K562 (cell line): ENCODE data around the gene JUN. TPM values are rescaled to one million over a fixed set of nuclear protein-coding genes. Genes with fewer than 3 reads are reported as not detected.
A peak's percentile ranks its signal among the peaks of the same experiment; 100 is the strongest.

Experiments used
- ELF1 ChIP-seq: fragments of 200-800 bp; sonication (Bioruptor generic); IDR thresholded peaks from 2 replicates; pipeline ENCODE4 v1.6.1; 2016; ENCODE audit warnings: missing genetic modification characterization, missing compliant biosample characterization
- GABPB2 ChIP-seq: fragments of 250-450 bp; sonication (Bioruptor Pico); conservative IDR thresholded peaks from 2 replicates; pipeline ENCODE4 v1.5.1; 2021; ENCODE audit warnings: mild to moderate bottlenecking
- PCBP1 ChIP-seq: fragments of 200-400 bp; formaldehyde crosslinking; IDR thresholded peaks from 2 replicates; pipeline ENCODE4 v1.6.1; 2018; ENCODE audit warnings: mild to moderate bottlenecking, low read depth, low read length; ENCODE audit not compliant: poor library complexity, severe bottlenecking
- RBBP5 ChIP-seq: fragments of 200-600 bp; sonication (generic); IDR thresholded peaks from 2 replicates; pipeline ENCODE4 v1.6.1; 2012; ENCODE audit warnings: borderline replicate concordance, mild to moderate bottlenecking, low read length, control low read depth, inconsistent platforms; ENCODE audit not compliant: insufficient read depth, poor library complexity, severe bottlenecking
- RBM25 ChIP-seq: fragments of 200-400 bp; formaldehyde crosslinking; IDR thresholded peaks from 2 replicates; pipeline ENCODE4 v1.6.1; 2018; ENCODE audit warnings: low read length, low read depth, moderate library complexity; ENCODE audit not compliant: severe bottlenecking
- RHOXF2B ChIP-seq: fragments of 250-450 bp; sonication (Bioruptor Pico); conservative IDR thresholded peaks from 2 replicates; pipeline ENCODE4 v1.5.1; 2021
- SAFB ChIP-seq: fragments of 200-400 bp; formaldehyde crosslinking; IDR thresholded peaks from 2 replicates; pipeline ENCODE4 v1.6.1; 2017; ENCODE audit warnings: low read depth, low read length, borderline replicate concordance
- SMARCB1 ChIP-seq: IDR thresholded peaks from 2 replicates; pipeline ENCODE4 v1.6.1; 2011; ENCODE audit warnings: improper control_type of control experiment, low read depth; ENCODE audit not compliant: insufficient read length
- SREBF1 ChIP-seq: fragments of 150-350 bp; IDR thresholded peaks from 2 replicates; pipeline ENCODE4 v1.6.1; 2014; ENCODE audit warnings: antibody characterized with exemption, low read depth, low read length, borderline replicate concordance
- ZKSCAN1 ChIP-seq: fragments of 150-350 bp; IDR thresholded peaks from 2 replicates; pipeline ENCODE4 v1.6.1; 2016; ENCODE audit warnings: low read depth, low read length
- ZNF282 ChIP-seq: sonication (generic); formaldehyde crosslinking; IDR thresholded peaks from 2 replicates; pipeline ENCODE4 v1.8.1; 2023; ENCODE audit warnings: missing genetic modification reagents
- ZNF311 ChIP-seq: fragments of 250-450 bp; sonication (Bioruptor Pico); IDR thresholded peaks from 2 replicates; pipeline ENCODE4 v1.4.0; 2020; ENCODE audit warnings: mild to moderate bottlenecking, moderate library complexity
- ZNF384 ChIP-seq: IDR thresholded peaks from 2 replicates; pipeline ENCODE4 v1.6.1; 2012; ENCODE audit warnings: low read depth, low read length, improper control_type of control experiment
- ZNF77 ChIP-seq: fragments of 250-450 bp; sonication (Bioruptor Pico); IDR thresholded peaks from 2 replicates; pipeline ENCODE4 v1.5.0; 2020
- polyA plus RNA-seq, 8 experiments: library from polyadenylated mRNA; depleted of rRNA in 4 of 8; stranded (reverse) in 5 of 8; unstranded in 3 of 8; fragments of >200 nt; fragmentation: Nextera tagmentation in 2 of 8; fragmentation: Illumina TruSeq in 1 of 8; extraction: Ambion mirVana in 2 of 8; extraction: Trizol in 1 of 8; gene quantifications; 2 replicates each; pipeline versions ENCODE4 v1.2.1 to v1.2.3, GENCODE V29; 2011 to 2014; ENCODE audit warnings: inconsistent platforms in 1 of 8, missing spikeins in 1 of 8
- total RNA-seq, 7 experiments: library from RNA; depleted of rRNA in 6 of 7; stranded (reverse); fragments of >200 nt in 6 of 7; fragmentation: Illumina TruSeq in 2 of 7; extraction: Trizol in 2 of 7; gene quantifications; 2 replicates each; pipeline versions ENCODE4 v1.2.1 to v1.2.3, GENCODE V29; 2011 to 2021; ENCODE audit warnings: low replicate concordance in 1 of 7
- TF ChIP-seq, protein P1 (sequence below): fragments of 450-650 bp; IDR thresholded peaks from 2 replicates; pipeline ENCODE4 v1.6.1; 2016; ENCODE audit warnings: low read depth, mild to moderate bottlenecking, moderate library complexity
- TF ChIP-seq, protein P2 (sequence below): fragments of 200-800 bp; sonication (Bioruptor generic); IDR thresholded peaks from 2 replicates; pipeline ENCODE4 v1.6.1; 2016; ENCODE audit warnings: missing genetic modification characterization, missing compliant biosample characterization
- TF ChIP-seq, protein P3 (sequence below): fragments of 450-650 bp; IDR thresholded peaks from 2 replicates; pipeline ENCODE4 v1.6.1; 2016
- TF ChIP-seq, protein P4 (sequence below), 2 experiments: IDR thresholded peaks; 2 replicates each; pipeline ENCODE4 v1.6.1; 2011; ENCODE audit warnings: borderline replicate concordance in 1 of 2, control low read depth in 1 of 2, low read depth in 1 of 2, low read length in 1 of 2, mild to moderate bottlenecking in 1 of 2, mixed read lengths in 1 of 2, moderate library complexity in 1 of 2; ENCODE audit not compliant: insufficient read depth in 1 of 2, insufficient read length in 1 of 2, poor library complexity in 1 of 2, severe bottlenecking in 1 of 2; ENCODE audit errors: extremely low read depth in 1 of 2

JUN gene
- total and polyA plus RNA-seq, 9 of the 15 experiments (the other 6 are each of a cell fraction or from before 2014, with no cell fraction given) = 0.32 to 23.4 (median 4.0) TPM

DNA sequence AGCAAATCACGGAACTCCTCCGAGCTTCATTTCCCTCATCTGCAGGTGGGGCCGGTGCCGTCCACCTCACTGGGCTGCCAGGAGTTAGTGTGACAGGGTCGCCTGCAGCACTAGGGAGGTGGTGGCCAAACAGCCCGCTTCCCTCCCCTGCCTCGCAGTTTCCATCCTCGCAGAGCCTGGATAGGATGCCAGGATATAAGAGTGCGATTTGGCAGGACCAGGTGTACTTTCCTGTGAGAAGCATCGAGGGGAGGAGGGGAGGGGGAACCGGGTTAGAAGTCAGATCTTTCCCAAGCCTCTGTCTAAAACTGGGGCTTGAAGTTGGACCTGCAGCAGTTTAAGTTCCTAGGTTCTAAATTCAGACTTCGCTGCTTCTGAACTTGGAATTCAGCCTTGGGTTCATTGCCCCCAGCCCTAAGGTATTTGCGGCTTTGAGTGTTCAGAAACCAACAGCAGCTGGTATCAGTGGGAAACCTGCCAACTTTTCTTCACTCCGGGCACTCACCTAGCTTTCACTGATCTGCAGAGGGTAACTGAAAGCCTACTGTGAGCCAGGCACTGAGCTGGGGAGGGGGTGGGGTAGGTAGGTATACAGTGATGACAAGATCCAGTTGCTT, 1.7 kb upstream of the JUN start (continued):
- no peak for TF ChIP-seq ZNF311 (CRISPR knock-in tag)
- no peak for TF ChIP-seq GABPB2 (CRISPR knock-in tag)
- TF ChIP-seq ZNF384 = no peak
- 0 out of 2 replicates have a peak, but pooled peaks have one; percentile 18 for TF ChIP-seq RHOXF2B (CRISPR knock-in tag)
- TF ChIP-seq, protein P1, sequence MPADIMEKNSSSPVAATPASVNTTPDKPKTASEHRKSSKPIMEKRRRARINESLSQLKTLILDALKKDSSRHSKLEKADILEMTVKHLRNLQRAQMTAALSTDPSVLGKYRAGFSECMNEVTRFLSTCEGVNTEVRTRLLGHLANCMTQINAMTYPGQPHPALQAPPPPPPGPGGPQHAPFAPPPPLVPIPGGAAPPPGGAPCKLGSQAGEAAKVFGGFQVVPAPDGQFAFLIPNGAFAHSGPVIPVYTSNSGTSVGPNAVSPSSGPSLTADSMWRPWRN = no peak
- TF ChIP-seq ZNF282 (CRISPR knock-in tag) = no peak
- TF ChIP-seq, protein P2, sequence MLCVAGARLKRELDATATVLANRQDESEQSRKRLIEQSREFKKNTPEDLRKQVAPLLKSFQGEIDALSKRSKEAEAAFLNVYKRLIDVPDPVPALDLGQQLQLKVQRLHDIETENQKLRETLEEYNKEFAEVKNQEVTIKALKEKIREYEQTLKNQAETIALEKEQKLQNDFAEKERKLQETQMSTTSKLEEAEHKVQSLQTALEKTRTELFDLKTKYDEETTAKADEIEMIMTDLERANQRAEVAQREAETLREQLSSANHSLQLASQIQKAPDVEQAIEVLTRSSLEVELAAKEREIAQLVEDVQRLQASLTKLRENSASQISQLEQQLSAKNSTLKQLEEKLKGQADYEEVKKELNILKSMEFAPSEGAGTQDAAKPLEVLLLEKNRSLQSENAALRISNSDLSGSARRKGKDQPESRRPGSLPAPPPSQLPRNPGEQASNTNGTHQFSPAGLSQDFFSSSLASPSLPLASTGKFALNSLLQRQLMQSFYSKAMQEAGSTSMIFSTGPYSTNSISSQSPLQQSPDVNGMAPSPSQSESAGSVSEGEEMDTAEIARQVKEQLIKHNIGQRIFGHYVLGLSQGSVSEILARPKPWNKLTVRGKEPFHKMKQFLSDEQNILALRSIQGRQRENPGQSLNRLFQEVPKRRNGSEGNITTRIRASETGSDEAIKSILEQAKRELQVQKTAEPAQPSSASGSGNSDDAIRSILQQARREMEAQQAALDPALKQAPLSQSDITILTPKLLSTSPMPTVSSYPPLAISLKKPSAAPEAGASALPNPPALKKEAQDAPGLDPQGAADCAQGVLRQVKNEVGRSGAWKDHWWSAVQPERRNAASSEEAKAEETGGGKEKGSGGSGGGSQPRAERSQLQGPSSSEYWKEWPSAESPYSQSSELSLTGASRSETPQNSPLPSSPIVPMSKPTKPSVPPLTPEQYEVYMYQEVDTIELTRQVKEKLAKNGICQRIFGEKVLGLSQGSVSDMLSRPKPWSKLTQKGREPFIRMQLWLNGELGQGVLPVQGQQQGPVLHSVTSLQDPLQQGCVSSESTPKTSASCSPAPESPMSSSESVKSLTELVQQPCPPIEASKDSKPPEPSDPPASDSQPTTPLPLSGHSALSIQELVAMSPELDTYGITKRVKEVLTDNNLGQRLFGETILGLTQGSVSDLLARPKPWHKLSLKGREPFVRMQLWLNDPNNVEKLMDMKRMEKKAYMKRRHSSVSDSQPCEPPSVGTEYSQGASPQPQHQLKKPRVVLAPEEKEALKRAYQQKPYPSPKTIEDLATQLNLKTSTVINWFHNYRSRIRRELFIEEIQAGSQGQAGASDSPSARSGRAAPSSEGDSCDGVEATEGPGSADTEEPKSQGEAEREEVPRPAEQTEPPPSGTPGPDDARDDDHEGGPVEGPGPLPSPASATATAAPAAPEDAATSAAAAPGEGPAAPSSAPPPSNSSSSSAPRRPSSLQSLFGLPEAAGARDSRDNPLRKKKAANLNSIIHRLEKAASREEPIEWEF (CRISPR knock-in tag) = no peak
- no peak for TF ChIP-seq SMARCB1
- TF ChIP-seq RBBP5 = no peak
- TF ChIP-seq, protein P3, sequence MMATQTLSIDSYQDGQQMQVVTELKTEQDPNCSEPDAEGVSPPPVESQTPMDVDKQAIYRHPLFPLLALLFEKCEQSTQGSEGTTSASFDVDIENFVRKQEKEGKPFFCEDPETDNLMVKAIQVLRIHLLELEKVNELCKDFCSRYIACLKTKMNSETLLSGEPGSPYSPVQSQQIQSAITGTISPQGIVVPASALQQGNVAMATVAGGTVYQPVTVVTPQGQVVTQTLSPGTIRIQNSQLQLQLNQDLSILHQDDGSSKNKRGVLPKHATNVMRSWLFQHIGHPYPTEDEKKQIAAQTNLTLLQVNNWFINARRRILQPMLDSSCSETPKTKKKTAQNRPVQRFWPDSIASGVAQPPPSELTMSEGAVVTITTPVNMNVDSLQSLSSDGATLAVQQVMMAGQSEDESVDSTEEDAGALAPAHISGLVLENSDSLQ = no peak
- TF ChIP-seq ZKSCAN1 = peak; percentile 64; the same call in 1 of the 2 replicates
- no peak for TF ChIP-seq SAFB
- TF ChIP-seq, protein P4, sequence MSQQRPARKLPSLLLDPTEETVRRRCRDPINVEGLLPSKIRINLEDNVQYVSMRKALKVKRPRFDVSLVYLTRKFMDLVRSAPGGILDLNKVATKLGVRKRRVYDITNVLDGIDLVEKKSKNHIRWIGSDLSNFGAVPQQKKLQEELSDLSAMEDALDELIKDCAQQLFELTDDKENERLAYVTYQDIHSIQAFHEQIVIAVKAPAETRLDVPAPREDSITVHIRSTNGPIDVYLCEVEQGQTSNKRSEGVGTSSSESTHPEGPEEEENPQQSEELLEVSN (IDR thresholded peaks at IDR 0.05; ENCODE audit: borderline replicate concordance in 1 of 2, extremely low read depth in 1 of 2, insufficient read depth in 1 of 2, insufficient read length in 1 of 2, low read depth in 1 of 2, low read length in 1 of 2, poor library complexity in 1 of 2, severe bottlenecking in 1 of 2) = no peak
- TF ChIP-seq ELF1 (tag) = no peak
- TF ChIP-seq PCBP1 = no peak
- no peak for TF ChIP-seq ZNF77 (CRISPR knock-in tag)
- TF ChIP-seq SREBF1 = no peak
- TF ChIP-seq RBM25 = no peak
